Bronchial epithelial cell (primary cell): Measurements from ENCODE around the gene LMAN1L. TPM values are rescaled to one million over a fixed set of nuclear protein-coding genes. Genes with fewer than 3 reads are reported as not detected.

Experiments used
- DNase-seq: peaks from one replicate; pipeline ENCODE4 v3.0.0-alpha.2; 2010; ENCODE audit warnings: low read depth
- FAIRE-seq: peaks from 2 replicates; lab custom pipeline; 2011; peaks lifted over from hg19 to GRCh38; lab: Jason Lieb, UNC
- H3K27me3 ChIP-seq: 2 replicates; pipeline ENCODE4 v1.5.1; 2011; ENCODE audit warnings: low read length; ENCODE audit not compliant: control insufficient read depth, insufficient read depth
- H3K36me3 ChIP-seq: 2 replicates; pipeline ENCODE4 v1.5.1; 2011; ENCODE audit warnings: low read length; ENCODE audit not compliant: control insufficient read depth, insufficient read depth
- H3K4me3 ChIP-seq: 2 replicates; pipeline ENCODE4 v1.5.1; 2011; ENCODE audit warnings: mild to moderate bottlenecking, low read depth, low read length, control low read depth
- total RNA-seq: library from RNA; depleted of rRNA; stranded (reverse); fragments of >200 nt; gene quantifications from 2 replicates; pipeline ENCODE4 v1.2.1, GENCODE V29; 2014
- TF ChIP-seq, protein P1 (sequence below): IDR thresholded peaks from 2 replicates; pipeline ENCODE4 v1.5.1; 2011; ENCODE audit warnings: mild to moderate bottlenecking, moderate library complexity, low read length, control low read depth, inconsistent platforms; ENCODE audit not compliant: insufficient read depth, severe bottlenecking

Gene LMAN1L
- total RNA-seq, 1 donor from 2014 or later: under 0.01 TPM

DNA sequence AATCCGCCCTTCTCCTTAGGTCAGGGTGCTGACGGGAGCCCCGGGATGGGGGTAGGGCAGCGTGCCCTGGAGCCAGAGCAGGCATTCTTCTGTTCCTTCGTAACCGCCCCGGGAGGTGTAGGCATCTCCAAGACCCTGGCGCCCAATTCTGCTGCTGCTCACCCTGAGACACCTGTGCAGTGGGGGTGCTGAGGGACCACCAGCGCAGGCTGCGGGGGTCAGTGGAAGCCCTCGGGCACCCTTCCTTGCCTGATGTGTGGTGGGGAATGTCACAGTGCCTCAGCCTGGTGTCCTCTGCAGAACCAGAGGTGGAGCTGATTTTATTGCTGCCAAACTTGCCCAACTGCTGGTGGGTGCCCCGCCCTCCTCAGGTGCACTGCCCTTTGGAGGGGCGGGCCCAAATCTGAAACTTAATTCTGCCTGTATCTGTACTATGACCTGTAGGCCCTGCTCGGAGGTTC lies 23.4 kb upstream of the LMAN1L start:
- FAIRE-seq: no peak
- DNase-seq: no peak
- Histone ChIP-seq H3K27me3 (no peaks in the 10 kb centered on the region), H3K36me3 (peaks cover 3% of the 10 kb centered on the region), H3K4me3 (no peak overlapping the region)
- TF ChIP-seq, protein P1, sequence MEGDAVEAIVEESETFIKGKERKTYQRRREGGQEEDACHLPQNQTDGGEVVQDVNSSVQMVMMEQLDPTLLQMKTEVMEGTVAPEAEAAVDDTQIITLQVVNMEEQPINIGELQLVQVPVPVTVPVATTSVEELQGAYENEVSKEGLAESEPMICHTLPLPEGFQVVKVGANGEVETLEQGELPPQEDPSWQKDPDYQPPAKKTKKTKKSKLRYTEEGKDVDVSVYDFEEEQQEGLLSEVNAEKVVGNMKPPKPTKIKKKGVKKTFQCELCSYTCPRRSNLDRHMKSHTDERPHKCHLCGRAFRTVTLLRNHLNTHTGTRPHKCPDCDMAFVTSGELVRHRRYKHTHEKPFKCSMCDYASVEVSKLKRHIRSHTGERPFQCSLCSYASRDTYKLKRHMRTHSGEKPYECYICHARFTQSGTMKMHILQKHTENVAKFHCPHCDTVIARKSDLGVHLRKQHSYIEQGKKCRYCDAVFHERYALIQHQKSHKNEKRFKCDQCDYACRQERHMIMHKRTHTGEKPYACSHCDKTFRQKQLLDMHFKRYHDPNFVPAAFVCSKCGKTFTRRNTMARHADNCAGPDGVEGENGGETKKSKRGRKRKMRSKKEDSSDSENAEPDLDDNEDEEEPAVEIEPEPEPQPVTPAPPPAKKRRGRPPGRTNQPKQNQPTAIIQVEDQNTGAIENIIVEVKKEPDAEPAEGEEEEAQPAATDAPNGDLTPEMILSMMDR: no peak

DNA sequence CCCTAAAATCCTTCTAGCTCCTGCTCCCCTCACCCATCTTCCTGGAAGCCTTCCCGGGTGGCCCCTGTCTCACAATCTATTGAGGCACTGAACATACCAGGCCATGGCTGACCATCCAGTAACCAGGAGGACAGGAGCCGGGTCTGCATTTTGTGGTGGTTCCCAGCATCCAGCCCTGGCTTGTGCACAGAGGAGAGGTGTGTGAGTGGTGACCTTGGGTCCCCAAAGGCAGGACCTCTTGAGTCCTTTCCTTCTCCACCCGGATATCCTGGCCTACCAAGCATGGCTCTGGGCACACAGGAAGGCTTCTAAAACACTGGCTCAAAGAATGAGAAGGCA lies 22.9 kb upstream of the LMAN1L start:
- DNase-seq (no peak), FAIRE-seq (no peak)
- H3K4me3 ChIP-seq: no peak overlapping the region
- no peaks in the 10 kb centered on the region for H3K27me3 ChIP-seq
- peaks cover 3% of the 10 kb centered on the region for H3K36me3 ChIP-seq
- TF ChIP-seq, protein P1: no peak

DNA sequence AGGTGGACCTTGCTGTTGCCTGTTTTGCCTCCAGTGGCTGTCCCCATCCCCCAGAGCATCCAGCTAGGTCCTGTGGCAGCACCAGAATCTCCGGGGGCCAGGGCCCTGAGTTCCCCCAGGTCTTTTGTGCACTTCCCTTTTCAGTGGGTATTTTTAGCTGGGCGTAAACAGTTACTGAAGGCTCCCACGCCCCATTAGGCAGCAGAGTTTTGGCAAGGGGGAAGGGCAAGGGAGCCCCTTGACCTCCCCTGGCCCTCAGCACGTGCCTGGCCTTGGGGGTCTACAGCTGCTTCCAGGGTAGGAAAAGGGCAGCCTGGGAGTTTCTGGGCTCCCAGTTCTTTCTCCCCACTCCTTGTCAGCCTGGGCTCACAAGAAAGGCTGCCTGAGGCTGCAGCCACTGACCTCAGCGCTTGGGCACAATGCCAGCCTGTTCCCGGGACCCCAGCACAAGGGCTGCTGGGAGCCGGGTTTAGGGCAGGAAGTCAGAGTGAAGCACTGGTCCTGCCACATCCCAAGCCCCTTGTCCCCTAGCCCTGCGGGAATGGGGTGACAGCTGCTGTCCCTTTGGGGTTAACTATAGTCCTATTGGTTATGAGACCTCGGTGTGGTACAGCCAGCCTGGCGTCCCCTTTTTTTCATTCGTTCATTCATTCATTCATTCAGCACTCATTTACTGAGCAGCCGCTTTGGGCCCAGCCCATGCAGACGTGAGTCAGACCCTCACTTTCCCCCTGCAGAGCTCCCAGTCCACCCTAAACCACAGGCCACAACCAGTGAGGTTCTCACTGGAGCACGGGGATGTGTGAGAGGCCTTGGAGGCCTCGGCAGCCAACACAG lies 22.3 kb upstream of the LMAN1L start:
- no peak overlapping the region for H3K4me3 ChIP-seq

DNA sequence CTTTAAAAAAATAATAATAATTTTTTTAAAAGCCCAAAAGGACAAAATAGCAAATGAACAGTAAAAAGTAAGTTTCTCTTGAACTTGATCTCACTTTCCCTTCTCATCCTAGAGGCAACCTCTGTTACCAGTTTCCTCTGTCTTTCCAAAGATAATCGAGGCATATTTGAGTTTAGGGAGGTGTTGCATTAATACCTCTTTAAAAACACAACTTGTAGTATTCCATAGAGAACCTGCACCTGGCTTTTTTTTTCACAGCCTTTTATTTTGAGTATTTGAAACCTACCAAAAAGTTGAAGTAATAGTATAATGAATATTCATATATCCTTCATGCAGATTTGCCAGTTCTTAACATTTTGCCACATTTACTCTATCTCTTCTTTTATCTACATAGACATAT lies 21.6 kb upstream of the LMAN1L start:
- FAIRE-seq (no peak), DNase-seq (no peak)
- TF ChIP-seq, protein P1: no peak
- no peak overlapping the region for H3K4me3 ChIP-seq
- peaks cover 3% of the 10 kb centered on the region for H3K36me3 ChIP-seq
- H3K27me3 ChIP-seq: no peaks in the 10 kb centered on the region

More for the DNA sequence above, 22.3 kb upstream of the LMAN1L start:
- H3K27me3 ChIP-seq: no peaks in the 10 kb centered on the region
- peaks cover 3% of the 10 kb centered on the region for H3K36me3 ChIP-seq
- TF ChIP-seq, protein P1: no peak
- DNase-seq: no peak
- FAIRE-seq: no peak

DNA sequence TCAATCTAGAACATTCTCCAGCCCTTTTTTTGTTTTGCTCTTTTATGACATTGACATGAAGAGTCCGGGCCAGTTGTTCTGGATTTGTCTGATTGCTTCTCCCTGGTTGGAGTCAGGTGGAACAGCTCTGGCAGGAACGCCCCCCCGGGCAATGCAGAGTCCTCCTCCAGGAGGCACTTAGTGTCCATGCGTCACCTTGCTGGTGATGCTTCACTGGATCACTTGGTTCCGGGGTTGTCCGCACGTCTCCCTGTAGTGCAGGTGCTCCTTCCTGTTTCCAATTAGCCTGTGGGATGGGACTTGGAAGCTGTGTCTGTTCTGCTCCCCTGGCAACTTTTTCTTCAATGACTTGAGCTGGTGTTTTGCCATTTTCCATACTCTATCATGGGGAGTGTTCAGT lies 21.0 kb upstream of the LMAN1L start:
- no peak for FAIRE-seq
- TF ChIP-seq, protein P1: no peak
- H3K36me3 ChIP-seq: peaks cover 1% of the 10 kb centered on the region

More for the DNA sequence above, 21.0 kb upstream of the LMAN1L start:
- no peak for DNase-seq
- H3K4me3 ChIP-seq: no peak overlapping the region
- no peaks in the 10 kb centered on the region for H3K27me3 ChIP-seq
